ENCODE results near the gene PPARA.

The PPARA gene

GRCh38 chr22:46213052-46213451, 62.7 kb downstream of the PPARA start:
- no peak for DNase-seq

GRCh38 chr22:46214149-46214548, 63.8 kb downstream of the PPARA start:
- no peak for DNase-seq

- DNase-seq, result no peak
These were observed 64.3 kb downstream of the PPARA start for GRCh38 chr22:46214616-46215015.

- DNase-seq, result no peak
These were observed 69.3 kb downstream of the PPARA start for GRCh38 chr22:46219636-46220035.

- DNase-seq, result no peak
These were observed 70.6 kb downstream of the PPARA start for GRCh38 chr22:46220921-46221320.

- DNase-seq, result no peak
These were observed 73.9 kb downstream of the PPARA start for GRCh38 chr22:46224044-46224897.

GRCh38 chr22:46224898-46225290, 74.6 kb downstream of the PPARA start:
- no peak for DNase-seq

- DNase-seq, result no peak
These were observed 75.3 kb downstream of the PPARA start for GRCh38 chr22:46225631-46226030.

GRCh38 chr22:46226577-46226976, 76.3 kb downstream of the PPARA start:
- no peak for DNase-seq

- no peak for DNase-seq
These were observed 79.4 kb downstream of the PPARA start for GRCh38 chr22:46229701-46230100.

- no peak for DNase-seq
These were observed 80.1 kb downstream of the PPARA start for GRCh38 chr22:46230262-46230901.

- no peak for DNase-seq
These were observed 82.9 kb downstream of the PPARA start for GRCh38 chr22:46233231-46233630.

- no peak for DNase-seq
These were observed 84.6 kb downstream of the PPARA start for GRCh38 chr22:46234969-46235368.

GRCh38 chr22:46237453-46238124, 87.3 kb downstream of the PPARA start:
- DNase-seq, result no peak

GRCh38 chr22:46238541-46238940, 88.2 kb downstream of the PPARA start:
- DNase-seq, result no peak

GRCh38 chr22:46239261-46240048, 89.1 kb downstream of the PPARA start:
- DNase-seq, result no peak

GRCh38 chr22:46240073-46240472, 89.7 kb downstream of the PPARA start:
- no peak for DNase-seq

GRCh38 chr22:46240506-46240905, 90.2 kb downstream of the PPARA start:
- DNase-seq, result no peak

- no peak for DNase-seq
These were observed 90.6 kb downstream of the PPARA start for GRCh38 chr22:46240907-46241306.

- DNase-seq, result no peak
These were observed 91.2 kb downstream of the PPARA start for GRCh38 chr22:46241396-46242007.

GRCh38 chr22:46242076-46242475, 91.8 kb downstream of the PPARA start:
- DNase-seq, result no peak

- DNase-seq, result no peak
These were observed 94.4 kb downstream of the PPARA start for GRCh38 chr22:46244771-46245170.

All from right kidney (tissue), 1 donor.